H9 (cell line): ENCODE measurements around the gene PXK. TPM values are rescaled to one million over a fixed set of nuclear protein-coding genes. Genes with fewer than 3 reads are reported as not detected.

Experiments used
- DNase-seq: peaks from one replicate; pipeline ENCODE4 v3.0.0-alpha.2; 2017
- H2AFZ ChIP-seq: one replicate; pipeline ENCODE4 v1.6.1; 2013; ENCODE audit warnings: mild to moderate bottlenecking, low read length, control low read depth, moderate library complexity
- H2AK5ac ChIP-seq: 2 replicates; pipeline ENCODE4 v1.6.1; 2013; ENCODE audit warnings: low read length, control low read depth, mixed read lengths; ENCODE audit not compliant: insufficient read length
- H2BK120ac ChIP-seq: one replicate; pipeline ENCODE4 v1.6.1; 2013; ENCODE audit warnings: low read depth, mild to moderate bottlenecking, low read length, control low read depth, inconsistent platforms; ENCODE audit not compliant: poor library complexity, severe bottlenecking
- H2BK12ac ChIP-seq: 2 replicates; pipeline ENCODE4 v1.6.1; 2013; ENCODE audit warnings: low read length, control low read depth, mixed read lengths, low read depth; ENCODE audit not compliant: insufficient read length
- H2BK15ac ChIP-seq: 2 replicates; pipeline ENCODE4 v1.6.1; 2013; ENCODE audit warnings: low read depth, low read length, control low read depth
- H2BK20ac ChIP-seq: one replicate; pipeline ENCODE4 v1.6.1; 2013; ENCODE audit warnings: low read depth, mild to moderate bottlenecking, low read length, control low read depth, inconsistent platforms; ENCODE audit not compliant: poor library complexity, severe bottlenecking
- H2BK5ac ChIP-seq: 2 replicates; pipeline ENCODE4 v1.6.1; 2013; ENCODE audit warnings: low read length, control low read depth, mixed read lengths; ENCODE audit not compliant: insufficient read length
- H3K14ac ChIP-seq: 2 replicates; pipeline ENCODE4 v1.6.1; 2013; ENCODE audit warnings: low read length, control low read depth; ENCODE audit not compliant: insufficient read depth
- H3K18ac ChIP-seq: 2 replicates; pipeline ENCODE4 v1.6.1; 2013; ENCODE audit warnings: low read depth, mild to moderate bottlenecking, mixed read lengths, low read length, control low read depth; ENCODE audit not compliant: insufficient read length
- H3K23ac ChIP-seq: 2 replicates; pipeline ENCODE4 v1.6.1; 2013; ENCODE audit warnings: low read length, control low read depth, mixed read lengths, low read depth; ENCODE audit not compliant: insufficient read length
- H3K23me2 ChIP-seq: 2 replicates; pipeline ENCODE4 v1.6.1; 2013; ENCODE audit warnings: low read depth, mild to moderate bottlenecking, mixed read lengths, low read length, control low read depth; ENCODE audit not compliant: insufficient read length, poor library complexity, severe bottlenecking
- H3K27ac ChIP-seq: 2 replicates; pipeline ENCODE4 v1.5.1; 2013; ENCODE audit warnings: low read length, control low read depth, mixed read lengths, low read depth; ENCODE audit not compliant: insufficient read length
- H3K27me3 ChIP-seq: 2 replicates; pipeline ENCODE4 v1.6.1; 2013; ENCODE audit warnings: low read length, control low read depth, inconsistent platforms; ENCODE audit not compliant: insufficient read depth
- H3K4ac ChIP-seq: 2 replicates; pipeline ENCODE4 v1.6.1; 2013; ENCODE audit warnings: low read depth, mild to moderate bottlenecking, control low read depth, inconsistent platforms, low read length, moderate library complexity
- H3K4me1 ChIP-seq: 2 replicates; pipeline ENCODE4 v1.6.1; 2013; ENCODE audit warnings: low read length, control low read depth, inconsistent platforms; ENCODE audit not compliant: insufficient read depth
- H3K4me2 ChIP-seq: 2 replicates; pipeline ENCODE4 v1.6.1; 2013; ENCODE audit warnings: low read length, control low read depth, mixed read lengths; ENCODE audit not compliant: insufficient read length, insufficient read depth
- H3K56ac ChIP-seq: 2 replicates; pipeline ENCODE4 v1.6.1; 2013; ENCODE audit warnings: low read depth, mild to moderate bottlenecking, mixed read lengths, low read length, control low read depth; ENCODE audit not compliant: insufficient read length
- H3K79me1 ChIP-seq: 2 replicates; pipeline ENCODE4 v1.6.1; 2013; ENCODE audit warnings: low read depth, mild to moderate bottlenecking, moderate library complexity, low read length, control low read depth, inconsistent platforms; ENCODE audit not compliant: insufficient read depth, poor library complexity, severe bottlenecking
- H3K79me2 ChIP-seq: 2 replicates; pipeline ENCODE4 v1.6.1; 2013; ENCODE audit warnings: low read length, control low read depth, inconsistent platforms; ENCODE audit not compliant: insufficient read depth
- H3K9ac ChIP-seq: 2 replicates; pipeline ENCODE4 v1.6.1; 2013; ENCODE audit warnings: low read length, control low read depth, mixed read lengths; ENCODE audit not compliant: insufficient read length; ENCODE audit errors: extremely low read depth
- H3K9me3 ChIP-seq: one replicate; pipeline ENCODE4 v1.6.1; 2013; ENCODE audit warnings: low read depth, low read length, inconsistent platforms; ENCODE audit not compliant: control insufficient read depth
- H3T11ph ChIP-seq: one replicate; pipeline ENCODE4 v1.6.1; 2013; ENCODE audit warnings: mild to moderate bottlenecking, low read length, control low read depth, inconsistent platforms
- H4K20me1 ChIP-seq: one replicate; pipeline ENCODE4 v1.6.1; 2013; ENCODE audit not compliant: control insufficient read depth, insufficient read length, insufficient read depth
- H4K5ac ChIP-seq: 2 replicates; pipeline ENCODE4 v1.6.1; 2013; ENCODE audit warnings: low read depth, mild to moderate bottlenecking, mixed read lengths, low read length, control low read depth; ENCODE audit not compliant: insufficient read length
- H4K8ac ChIP-seq: replicated peaks from 2 replicates; pipeline ENCODE4 v1.6.1; 2013; ENCODE audit warnings: low read length, control low read depth, mixed read lengths, low read depth; ENCODE audit not compliant: insufficient read length
- H4K91ac ChIP-seq: 2 replicates; pipeline ENCODE4 v1.6.1; 2013; ENCODE audit warnings: low read depth, mild to moderate bottlenecking, moderate library complexity, mixed read lengths, low read length, control low read depth; ENCODE audit not compliant: insufficient read length
- H3K27ac Mint-ChIP-seq, 3 experiments: 2 replicates in 2 of 3; 3 replicates in 1 of 3; pipeline ENCODE4 v1.8.0; 2020 to 2021; ENCODE audit warnings: mixed read lengths in 3 of 3, mild to moderate bottlenecking in 1 of 3, moderate library complexity in 1 of 3
- H3K27me3 Mint-ChIP-seq: 2 replicates; pipeline ENCODE4 v1.8.0; 2021; ENCODE audit warnings: low read depth, mild to moderate bottlenecking, moderate library complexity, mixed read lengths
- H3K36me3 Mint-ChIP-seq, 3 experiments: 2 replicates in 2 of 3; 3 replicates in 1 of 3; pipeline ENCODE4 v1.8.0; 2020 to 2021; ENCODE audit warnings: low read depth in 3 of 3, mixed read lengths in 3 of 3; ENCODE audit not compliant: insufficient read depth in 1 of 3
- H3K4me1 Mint-ChIP-seq, 2 experiments: 2 replicates each; pipeline ENCODE4 v1.8.0; 2020; ENCODE audit warnings: mixed read lengths in 2 of 2
- H3K4me3 Mint-ChIP-seq, 2 experiments: 2 replicates in 1 of 2; 3 replicates in 1 of 2; pipeline ENCODE4 v1.8.0; 2020 to 2021; ENCODE audit warnings: mild to moderate bottlenecking in 2 of 2, mixed read lengths in 2 of 2, moderate library complexity in 1 of 2
- H3K9me3 Mint-ChIP-seq, 2 experiments: 2 replicates in 1 of 2; 3 replicates in 1 of 2; pipeline ENCODE4 v1.8.0; 2020; ENCODE audit warnings: mild to moderate bottlenecking in 2 of 2, mixed read lengths in 2 of 2, moderate library complexity in 1 of 2
- CTCF ChIP-seq: fragments of 200-600 bp; sonication (generic); conservative IDR thresholded peaks from 3 replicates; pipeline ENCODE4 v1.8.0; 2021; ENCODE audit warnings: antibody characterized with exemption, mild to moderate bottlenecking
- WGBS: extraction: QIAGEN DNeasy Blood & Tissue Kit; methylation state at CpG from one replicate; pipeline ENCODE4 v1.1.7; 2013; ENCODE audit warnings: missing lambda C conversion rate, low lambda C conversion rate, mixed read lengths; ENCODE audit not compliant: insufficient read length; ENCODE audit errors: extremely low coverage; 5-methylcytosine and 5-hydroxymethylcytosine counted together
- total RNA-seq: library from RNA; stranded (reverse); gene quantifications from 2 replicates; pipeline ENCODE4 v1.2.1, GENCODE V29; 2021

The PXK gene
- total RNA-seq, 1 experiment from 2014 or later: 3.3 TPM

GRCh38 chr3:58377750-58378149 lies 45.1 kb downstream of the PXK start:
- no peak overlapping the region for H4K5ac ChIP-seq
- no peak overlapping the region for H3K9ac ChIP-seq
- H3K36me3 Mint-ChIP-seq: no peaks in the 10 kb centered on the region
- no peak overlapping the region for H4K91ac ChIP-seq
- no peak overlapping the region for H3K18ac ChIP-seq
- DNase-seq: no peak
- H3K23me2 ChIP-seq: no peaks in the 10 kb centered on the region
- TF ChIP-seq CTCF: 0 out of 3 replicates have a peak, but pooled peaks have one; percentile 17
- no peak overlapping the region for H2BK20ac ChIP-seq
- H2BK5ac ChIP-seq: no peak overlapping the region
- H3K23ac ChIP-seq: no peak overlapping the region
- H3K9me3 Mint-ChIP-seq: no peaks in the 10 kb centered on the region
- no peak overlapping the region for H4K8ac ChIP-seq
- H3K4me1 ChIP-seq: no peaks in the 10 kb centered on the region
- peaks cover 10 to 11% of the 10 kb centered on the region in 2 experiments for H3K4me1 Mint-ChIP-seq
- no peak overlapping the region for H2AFZ ChIP-seq
- H2BK15ac ChIP-seq: no peak overlapping the region
- H2AK5ac ChIP-seq: no peak overlapping the region
- no peak overlapping the region for H3K27ac Mint-ChIP-seq
- H3K9me3 ChIP-seq: no peaks in the 10 kb centered on the region
- H3K4me3 Mint-ChIP-seq: no peak overlapping the region
- no peak overlapping the region for H2BK12ac ChIP-seq
- H3K27me3 Mint-ChIP-seq: no peaks in the 10 kb centered on the region
- no peaks in the 10 kb centered on the region for H3K79me1 ChIP-seq
- no peak overlapping the region for H3K4ac ChIP-seq
- H3K79me2 ChIP-seq: no peaks in the 10 kb centered on the region
- no peaks in the 10 kb centered on the region for H4K20me1 ChIP-seq
- no peak overlapping the region for H3K56ac ChIP-seq
- WGBS: no CpG with 5 or more reads among the region's 4 CpGs
- H3K27ac ChIP-seq: no peak overlapping the region
- H3K14ac ChIP-seq: no peak overlapping the region
- H3T11ph ChIP-seq: no peak overlapping the region
- H2BK120ac ChIP-seq: no peak overlapping the region
- no peaks in the 10 kb centered on the region for H3K27me3 ChIP-seq
- H3K4me2 ChIP-seq: no peak overlapping the region
